GM18907 (cell line): ENCODE results near the gene NR5A2.
"Not testable (repeated sequence)": the region's sequence is repeated elsewhere in the genome, so short reads cannot be mapped to it uniquely, and the experiment has no call there.

Source experiments
- ATAC-seq: cut with Tn5 transposase; IDR thresholded peaks from one replicate; pipeline ENCODE4 v1.9.1; 2021; ENCODE audit warnings: mild to moderate bottlenecking, moderate library complexity; ENCODE audit not compliant: unreplicated experiment

Gene NR5A2

GRCh38 chr1:200157715-200158114 lies 130.2 kb downstream of the NR5A2 start:
- ATAC-seq = no peak

GRCh38 chr1:200161801-200162200 lies 134.3 kb downstream of the NR5A2 start:
- ATAC-seq = no peak

- ATAC-seq = no peak
Measured at GRCh38 chr1:200162258-200162657, 134.7 kb downstream of the NR5A2 start.

GRCh38 chr1:200162877-200163276 lies 135.4 kb downstream of the NR5A2 start:
- ATAC-seq = no peak

GRCh38 chr1:200163911-200164310 lies 136.4 kb downstream of the NR5A2 start:
- no peak for ATAC-seq

GRCh38 chr1:200165493-200166220 lies 138.1 kb downstream of the NR5A2 start:
- no peak for ATAC-seq

- no peak for ATAC-seq
Measured at GRCh38 chr1:200166411-200166810, 138.9 kb downstream of the NR5A2 start.

- no peak for ATAC-seq
Measured at GRCh38 chr1:200168926-200169325, 141.4 kb downstream of the NR5A2 start.

- ATAC-seq = no peak
Measured at GRCh38 chr1:200172311-200172710, 144.8 kb downstream of the NR5A2 start.

- no peak for ATAC-seq
Measured at GRCh38 chr1:200173097-200173618, 145.6 kb downstream of the NR5A2 start.

GRCh38 chr1:200174525-200175295 lies 147.2 kb downstream of the NR5A2 start:
- no peak for ATAC-seq

GRCh38 chr1:200176181-200176580 lies 148.7 kb downstream of the NR5A2 start:
- no peak for ATAC-seq

- ATAC-seq = no peak
Measured at GRCh38 chr1:200176798-200177197, 149.3 kb downstream of the NR5A2 start.

GRCh38 chr1:200178340-200178739 lies 150.8 kb downstream of the NR5A2 start:
- no peak for ATAC-seq

GRCh38 chr1:200179126-200179780 lies 151.7 kb downstream of the NR5A2 start:
- no peak for ATAC-seq

- no peak for ATAC-seq
Measured at GRCh38 chr1:200179781-200180160, 152.3 kb downstream of the NR5A2 start.

- ATAC-seq = no peak
Measured at GRCh38 chr1:200180821-200181220, 153.3 kb downstream of the NR5A2 start.

GRCh38 chr1:200181861-200182260 lies 154.4 kb downstream of the NR5A2 start:
- no peak for ATAC-seq

- no peak for ATAC-seq
Measured at GRCh38 chr1:200182701-200183100, 155.2 kb downstream of the NR5A2 start.

- ATAC-seq = no peak
Measured at GRCh38 chr1:200183637-200184036, 156.1 kb downstream of the NR5A2 start.

- no peak for ATAC-seq
Measured at GRCh38 chr1:200184196-200184595, 156.7 kb downstream of the NR5A2 start.

- not testable (repeated sequence) for ATAC-seq
Measured at GRCh38 chr1:200185191-200185590, 157.7 kb downstream of the NR5A2 start.
